Tibial nerve (tissue), 3 donors: ENCODE data around the gene RBM38.

Experiments
- POLR2A ChIP-seq, 2 donors: fragments of 450-650 bp; IDR thresholded peaks; one replicate each; pipeline ENCODE4 v1.6.1; 2017; ENCODE audit warnings: antibody characterized with exemption in 2 of 2, mild to moderate bottlenecking in 2 of 2, moderate library complexity in 2 of 2
- TF ChIP-seq, protein P1 (sequence below), 5 experiments: fragments of 200-600 bp in 3 of 5; fragments of 450-650 bp in 2 of 5; sonication (generic) in 3 of 5; IDR thresholded peaks; one replicate each; pipeline ENCODE4 v1.5.1; 2016 to 2019; ENCODE audit warnings: antibody characterized with exemption in 5 of 5, mild to moderate bottlenecking in 3 of 5, moderate library complexity in 2 of 5

GRCh38 chr20:57370316-57370715, 20.9 kb upstream of the RBM38 start:
- TF ChIP-seq POLR2A (IDR thresholded peaks at IDR 0.05): no peak
- TF ChIP-seq, protein P1, sequence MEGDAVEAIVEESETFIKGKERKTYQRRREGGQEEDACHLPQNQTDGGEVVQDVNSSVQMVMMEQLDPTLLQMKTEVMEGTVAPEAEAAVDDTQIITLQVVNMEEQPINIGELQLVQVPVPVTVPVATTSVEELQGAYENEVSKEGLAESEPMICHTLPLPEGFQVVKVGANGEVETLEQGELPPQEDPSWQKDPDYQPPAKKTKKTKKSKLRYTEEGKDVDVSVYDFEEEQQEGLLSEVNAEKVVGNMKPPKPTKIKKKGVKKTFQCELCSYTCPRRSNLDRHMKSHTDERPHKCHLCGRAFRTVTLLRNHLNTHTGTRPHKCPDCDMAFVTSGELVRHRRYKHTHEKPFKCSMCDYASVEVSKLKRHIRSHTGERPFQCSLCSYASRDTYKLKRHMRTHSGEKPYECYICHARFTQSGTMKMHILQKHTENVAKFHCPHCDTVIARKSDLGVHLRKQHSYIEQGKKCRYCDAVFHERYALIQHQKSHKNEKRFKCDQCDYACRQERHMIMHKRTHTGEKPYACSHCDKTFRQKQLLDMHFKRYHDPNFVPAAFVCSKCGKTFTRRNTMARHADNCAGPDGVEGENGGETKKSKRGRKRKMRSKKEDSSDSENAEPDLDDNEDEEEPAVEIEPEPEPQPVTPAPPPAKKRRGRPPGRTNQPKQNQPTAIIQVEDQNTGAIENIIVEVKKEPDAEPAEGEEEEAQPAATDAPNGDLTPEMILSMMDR (IDR thresholded peaks at IDR 0.05): no peak
